NCI-H187 (cell line): Measurements from ENCODE around the gene ETV7.
"Not testable (repeated sequence)": the region's sequence is repeated elsewhere in the genome, so short reads cannot be mapped to it uniquely, and the experiment has no call there.

Experiments used
- DNase-seq, 2 experiments: peaks; one replicate each; lab custom pipeline; 2025; lab: John Stamatoyannopoulos, UW

The ETV7 gene

DNA sequence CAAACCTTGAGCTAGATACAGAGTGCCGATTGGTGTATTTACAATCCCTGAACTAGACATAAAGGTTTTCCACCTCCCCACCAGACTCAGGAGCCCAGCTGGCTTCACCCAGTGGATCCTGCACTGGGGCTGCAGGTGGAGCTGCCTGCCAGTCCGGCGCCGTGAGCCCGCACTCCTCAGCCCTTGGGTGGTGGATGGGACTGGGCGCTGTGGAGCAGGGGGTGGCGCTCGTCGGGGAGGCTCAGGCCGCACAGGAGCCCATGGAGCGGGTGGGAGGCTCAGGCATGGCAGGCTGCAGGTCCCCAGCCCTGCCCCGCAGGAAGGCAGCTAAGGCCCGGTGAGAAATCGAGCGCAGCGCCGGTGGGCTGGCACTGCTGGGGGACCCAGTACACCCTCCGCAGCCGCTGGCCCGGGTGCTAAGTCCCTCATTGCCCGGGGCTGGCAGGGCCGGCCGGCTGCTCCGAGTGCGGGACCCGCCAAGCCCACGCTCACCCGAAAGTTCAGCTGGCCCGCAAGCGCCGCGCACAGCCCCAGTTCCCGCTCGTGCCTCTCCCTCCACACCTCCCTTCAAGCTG, 23.3 kb downstream of the ETV7 start:
- not testable (repeated sequence) for DNase-seq

DNA sequence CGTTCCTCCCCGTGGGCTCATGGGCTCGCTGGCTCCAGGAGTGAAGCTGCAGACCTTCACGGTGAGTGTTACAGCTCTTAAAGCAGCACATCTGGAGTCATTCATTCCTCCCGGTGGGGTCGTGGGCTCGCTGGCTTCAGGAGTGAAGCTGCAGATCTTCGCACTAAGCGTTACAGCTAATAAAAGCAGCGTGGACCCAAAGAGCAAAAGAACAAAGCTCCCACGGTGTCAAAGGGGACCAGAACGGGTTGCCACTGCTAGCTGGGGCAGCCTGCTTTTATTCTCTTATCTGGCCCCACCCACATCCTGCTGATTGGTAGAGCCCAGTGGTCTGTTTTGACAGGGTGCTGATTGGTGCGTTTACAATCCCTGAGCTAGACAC, 24.1 kb downstream of the ETV7 start:
- not testable (repeated sequence) for DNase-seq

DNA sequence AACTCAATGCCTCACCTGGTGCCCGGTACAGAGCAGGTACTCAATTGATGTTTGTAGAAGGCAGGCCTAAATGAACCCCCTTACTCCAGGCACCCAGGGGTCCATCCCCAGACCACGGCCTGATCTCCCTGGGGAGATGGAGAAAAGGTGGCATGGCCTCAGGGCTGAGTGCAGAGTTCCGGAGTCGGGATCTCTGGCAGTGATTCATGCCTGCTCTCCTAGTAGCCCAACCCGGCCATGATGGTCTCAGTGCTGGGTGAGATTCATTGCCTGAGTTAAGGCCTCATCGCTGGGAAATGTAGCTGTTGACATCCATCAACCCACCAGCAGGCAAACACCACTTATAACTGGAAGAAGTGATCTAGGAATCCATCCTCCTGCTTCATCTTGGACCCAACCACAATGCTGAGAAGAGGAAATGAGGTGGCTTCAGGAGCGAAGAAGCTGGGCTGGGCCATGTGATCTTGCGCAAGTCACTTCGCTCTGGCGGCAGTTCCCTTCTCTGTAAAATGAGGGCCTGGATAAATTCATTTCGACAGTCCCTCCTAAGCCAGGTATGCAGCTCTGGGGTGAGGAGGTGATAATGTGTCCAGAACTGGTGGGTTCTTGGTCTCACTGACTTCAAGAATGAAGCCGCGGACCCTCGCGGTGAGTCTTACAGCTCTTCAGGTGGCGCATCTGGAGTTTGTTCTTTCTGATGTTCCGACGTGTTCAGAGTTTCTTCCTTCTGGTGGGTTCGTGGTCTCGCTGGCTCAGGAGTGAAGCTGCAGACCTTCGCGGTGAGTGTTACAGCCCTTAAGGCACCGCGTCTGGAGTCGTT, 24.7 kb downstream of the ETV7 start:
- no peak for DNase-seq

DNA sequence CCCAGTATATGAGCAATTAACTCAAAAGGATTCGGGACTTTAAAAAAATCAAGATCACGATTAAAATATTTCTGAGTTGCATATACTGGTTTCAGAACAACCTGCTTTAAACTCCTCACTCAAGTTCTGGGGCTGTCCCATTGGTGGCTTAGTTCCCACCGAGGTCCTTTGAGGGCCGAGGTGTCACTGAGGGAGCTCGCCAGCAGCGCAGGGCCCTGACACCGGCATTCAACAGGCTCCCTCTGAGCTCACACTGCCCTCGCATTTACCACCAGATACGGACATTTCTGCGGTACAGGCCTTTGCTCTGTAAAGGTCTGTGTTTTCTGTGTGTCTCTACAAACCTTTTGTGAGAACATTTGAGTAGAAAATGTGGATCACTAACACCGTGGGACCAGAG, 26.4 kb downstream of the ETV7 start:
- DNase-seq, result no peak

DNA sequence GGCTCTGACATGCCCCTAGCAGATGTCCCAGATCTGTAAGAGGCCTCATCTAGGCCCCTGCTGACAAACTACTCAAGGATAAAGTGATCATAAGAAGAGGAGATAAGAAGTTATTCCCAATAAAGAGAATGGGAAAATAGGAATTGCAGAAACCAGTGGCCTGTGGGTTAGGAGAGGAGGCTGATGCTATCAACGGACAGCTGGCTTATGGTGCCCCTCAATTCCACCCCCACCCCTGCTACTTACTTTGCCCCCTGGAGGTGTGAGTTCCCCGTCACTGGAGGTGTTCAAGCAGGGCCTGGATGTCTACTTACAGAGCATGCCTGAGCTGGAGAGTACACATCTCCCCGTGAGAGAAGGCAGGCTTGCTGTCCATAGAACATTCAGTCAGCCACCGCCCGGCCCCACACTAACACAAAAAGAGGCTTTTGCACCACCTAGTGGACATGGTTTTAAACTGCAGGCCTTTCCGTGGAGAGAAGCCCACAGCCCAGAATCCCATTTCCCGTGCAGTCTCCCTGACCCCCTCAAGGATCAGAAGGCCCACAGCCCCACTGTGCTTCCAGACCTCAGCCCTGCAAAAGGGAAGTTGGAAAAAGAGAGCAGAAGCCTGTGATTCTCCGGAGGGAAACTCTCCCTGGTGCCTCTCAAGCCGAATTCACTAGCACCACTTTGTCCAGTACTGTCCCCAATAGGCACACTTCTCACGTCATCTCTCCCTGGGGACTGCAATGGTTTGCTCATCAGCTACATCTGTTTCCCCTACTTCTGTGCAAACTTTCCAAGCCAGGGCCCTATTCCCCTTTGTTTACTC, 27.0 kb downstream of the ETV7 start:
- DNase-seq, result peak; percentile 58 to 77

DNA sequence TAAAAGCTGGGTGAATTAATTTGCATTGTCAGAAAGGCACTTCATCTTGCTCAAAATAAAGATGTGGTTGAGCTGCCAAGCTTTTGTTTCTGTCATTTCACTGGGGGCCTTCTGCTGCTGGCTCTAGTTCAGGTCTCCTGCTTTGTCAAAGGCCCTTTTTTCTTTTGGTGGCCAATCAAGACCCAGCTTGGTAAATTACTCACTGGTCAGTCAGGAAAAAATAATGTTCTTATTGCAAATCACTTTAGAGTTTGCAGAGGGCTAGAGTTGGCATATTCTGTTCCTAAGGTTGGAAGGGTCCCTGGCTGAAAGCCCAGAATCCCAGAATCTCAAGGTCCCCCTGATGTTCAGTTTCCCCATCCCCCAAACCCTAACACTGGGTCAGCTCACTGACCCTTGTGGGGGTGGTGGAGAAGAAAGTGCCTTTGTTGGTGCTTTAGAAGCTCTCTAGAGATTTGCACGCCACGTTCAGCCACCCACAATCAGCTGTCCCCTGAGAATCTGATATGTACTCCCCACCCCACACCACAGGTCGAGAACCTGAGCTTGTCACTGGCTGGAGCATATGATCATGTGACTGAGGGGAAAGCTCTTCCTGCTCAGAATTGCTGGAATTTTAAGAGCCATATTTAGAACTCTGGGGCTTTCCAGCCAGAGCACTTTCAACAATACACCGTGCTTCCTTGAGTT, 29.1 kb downstream of the ETV7 start:
- no peak for DNase-seq

DNA sequence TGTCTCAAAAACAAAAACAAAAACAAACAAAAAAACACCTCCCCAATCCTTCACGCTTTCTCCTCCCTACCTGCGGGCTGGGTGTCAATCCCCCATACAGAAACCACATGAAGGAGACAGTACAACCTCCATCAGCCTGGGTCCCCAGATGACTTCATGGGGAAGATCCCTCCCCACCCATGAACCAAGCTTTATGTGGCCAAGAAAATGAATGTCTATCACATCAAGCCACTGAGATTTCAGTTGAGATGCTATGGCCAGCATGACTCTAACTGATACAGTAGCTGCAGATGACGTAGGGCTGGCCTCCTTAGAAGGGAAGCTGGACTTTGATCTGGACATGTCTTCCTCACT, 29.6 kb downstream of the ETV7 start:
- no peak for DNase-seq

DNA sequence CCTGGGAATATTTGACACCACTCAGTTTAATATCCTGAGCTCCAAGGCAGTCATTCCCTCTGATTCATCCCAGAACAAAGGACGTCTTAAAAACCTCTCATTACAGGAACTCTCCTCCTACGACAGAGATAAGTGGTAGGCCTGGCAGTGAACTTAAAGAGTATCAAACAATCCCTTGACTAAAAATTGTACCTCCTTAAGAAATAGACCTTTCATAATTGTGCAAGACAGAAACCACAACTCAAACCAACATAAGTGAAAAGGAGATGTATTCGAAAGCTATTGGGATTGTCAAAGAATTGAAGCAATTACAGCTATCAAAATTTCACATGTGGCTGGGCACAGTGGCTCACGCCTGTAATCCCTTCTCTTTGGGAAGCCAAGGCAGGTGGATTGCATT, 31.6 kb downstream of the ETV7 start:
- DNase-seq, result no peak

DNA sequence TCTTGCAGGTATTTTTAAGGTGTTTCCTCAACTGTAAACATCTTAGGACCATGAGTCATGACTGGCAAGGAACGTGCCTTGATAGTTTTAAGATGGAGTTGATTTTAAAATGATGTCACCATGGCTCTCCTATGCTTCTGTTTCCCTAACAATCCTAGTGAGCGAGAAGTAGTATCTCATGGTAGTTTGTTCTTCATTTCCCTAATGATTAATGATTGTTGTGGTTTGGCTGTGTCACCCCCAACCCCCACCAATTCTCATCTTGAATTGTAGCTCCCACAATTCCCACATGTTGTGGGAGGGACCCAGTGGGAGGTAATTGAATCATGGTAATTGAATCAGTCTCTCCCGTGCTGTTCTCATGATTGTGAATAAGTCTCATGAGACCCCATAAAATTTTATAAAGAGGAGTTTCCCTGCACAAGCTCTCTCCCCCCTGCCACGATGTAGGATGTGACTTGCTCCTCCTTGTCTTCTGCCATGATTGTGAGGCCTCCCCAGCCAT, 34.0 kb downstream of the ETV7 start:
- DNase-seq, result no peak

DNA sequence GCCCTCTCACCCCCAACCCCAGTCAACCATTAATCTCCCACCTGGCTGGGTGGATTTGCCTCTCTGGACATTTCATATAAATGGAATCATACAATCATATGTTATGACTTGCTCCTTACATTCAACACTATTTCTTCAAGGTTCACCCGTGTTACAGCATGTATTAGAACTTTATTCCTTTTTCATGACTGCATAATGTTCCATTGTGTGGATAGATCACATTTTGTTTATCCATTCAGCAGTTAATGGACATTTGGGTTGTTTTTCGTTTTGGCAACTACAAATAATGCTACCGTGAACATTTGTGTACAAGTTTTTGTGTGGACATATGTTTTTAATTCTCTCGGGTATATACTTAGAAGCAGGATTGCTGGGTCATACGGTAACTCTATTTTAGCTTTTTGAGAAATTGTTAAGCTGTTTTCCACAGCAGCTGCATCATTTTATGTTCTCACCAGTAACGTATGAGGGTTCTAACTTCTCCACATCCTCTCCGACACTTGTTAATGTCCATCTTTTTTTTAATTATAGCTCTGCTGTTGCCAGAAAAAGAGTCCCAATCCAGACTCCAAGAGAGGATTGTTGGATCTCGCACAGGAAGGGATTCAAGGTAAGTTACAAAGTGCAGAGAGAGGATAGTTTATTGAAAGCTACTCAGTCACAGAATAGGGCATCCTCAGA, 34.9 kb downstream of the ETV7 start:
- no peak for DNase-seq

DNA sequence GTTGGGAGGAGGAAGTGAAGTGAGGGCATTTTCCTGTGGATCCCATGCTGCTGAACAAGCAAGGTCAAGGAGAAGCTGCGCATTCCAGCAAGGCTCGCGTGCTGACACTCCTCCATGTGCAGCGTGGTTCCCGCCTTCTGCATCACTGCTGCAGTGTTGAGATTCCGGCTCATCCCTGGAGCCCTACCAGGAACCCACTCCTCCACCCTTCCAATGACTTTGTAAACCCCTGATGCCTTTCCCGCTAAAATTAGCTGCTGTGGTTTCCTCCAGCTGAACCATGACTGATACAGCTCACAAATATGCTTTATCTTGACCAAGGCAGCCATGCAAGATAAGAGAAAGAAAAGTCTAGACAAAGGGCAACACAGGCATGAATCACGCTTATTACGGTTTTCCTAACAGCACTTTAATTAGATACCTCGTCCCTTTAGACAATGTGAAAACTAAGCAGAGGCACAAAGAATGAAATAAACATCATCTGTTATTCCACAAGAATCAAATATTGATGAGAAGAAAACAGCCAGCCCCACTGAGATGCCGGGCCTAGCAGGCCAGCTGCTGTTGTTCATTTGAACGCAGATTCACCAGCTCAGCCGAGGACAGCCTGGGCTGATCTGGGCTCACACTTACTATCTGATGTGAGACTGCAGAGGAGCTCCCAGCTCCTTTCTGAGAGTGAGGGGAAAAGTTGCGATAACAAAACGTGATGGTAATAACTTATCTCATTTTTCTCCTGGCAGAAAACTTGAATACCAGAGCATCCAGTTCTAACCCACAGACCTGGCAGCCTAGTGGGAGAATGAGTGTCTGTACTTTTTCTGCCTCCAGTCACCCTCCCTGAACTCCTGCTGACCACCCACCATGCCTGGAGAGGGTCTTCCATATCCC, 36.5 kb downstream of the ETV7 start:
- no peak for DNase-seq

DNA sequence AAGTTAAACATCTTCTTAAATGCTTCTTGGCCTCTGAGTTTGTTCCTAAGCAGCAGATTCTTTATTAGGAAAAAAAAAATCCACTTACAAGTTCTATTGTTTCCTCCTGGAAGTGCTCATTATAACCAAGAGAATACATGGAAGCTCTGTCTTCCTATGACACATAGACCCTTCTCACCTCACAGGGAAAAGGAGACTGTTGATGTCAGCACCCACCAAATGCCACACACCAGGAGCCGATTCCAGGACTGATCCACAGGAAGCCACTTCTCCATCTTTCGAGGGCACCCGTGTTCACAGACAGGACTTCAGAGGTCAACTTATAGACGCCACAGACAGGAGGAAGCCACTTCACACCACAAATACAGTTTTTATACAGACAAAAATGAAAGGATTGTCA, 37.4 kb downstream of the ETV7 start:
- DNase-seq, result no peak

DNA sequence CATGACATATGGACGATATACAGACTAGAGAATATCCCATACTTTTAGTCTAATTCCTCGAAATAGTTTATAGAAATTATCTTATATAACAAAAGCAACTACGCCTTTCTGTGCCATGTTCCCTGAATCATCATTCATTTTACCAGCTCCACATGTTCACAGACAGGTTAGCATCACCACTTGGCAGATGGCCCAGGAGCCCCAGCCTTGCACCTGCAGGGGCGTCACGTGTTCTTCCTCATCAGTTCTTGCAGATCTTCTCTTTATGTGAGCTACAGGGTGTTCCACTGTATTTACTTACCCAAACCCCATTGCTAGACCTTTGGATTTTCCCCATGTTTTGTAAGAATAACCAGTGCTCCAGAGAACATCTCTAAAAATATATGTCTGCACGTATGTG, 38.2 kb downstream of the ETV7 start:
- DNase-seq, result peak; percentile 68 to 69

DNA sequence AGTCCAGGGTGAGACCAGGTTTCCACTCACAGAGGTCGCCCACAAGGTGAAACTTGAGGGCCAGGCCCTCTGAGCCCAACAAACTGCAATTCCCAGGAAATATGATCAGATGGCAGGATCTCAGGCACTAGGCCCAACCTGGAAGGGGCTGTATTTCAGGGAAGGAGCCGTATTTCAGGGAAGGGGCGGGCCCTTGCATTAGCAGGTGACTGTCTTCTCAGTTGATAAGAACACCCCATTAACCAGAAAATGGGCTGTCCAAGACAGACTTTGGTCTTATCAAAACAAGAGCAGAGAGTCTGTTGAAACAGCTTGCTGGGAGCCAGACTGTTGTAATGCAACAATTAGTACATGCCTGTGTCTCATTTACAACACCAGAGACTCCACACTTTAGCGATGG, 39.8 kb downstream of the ETV7 start:
- no peak for DNase-seq

DNA sequence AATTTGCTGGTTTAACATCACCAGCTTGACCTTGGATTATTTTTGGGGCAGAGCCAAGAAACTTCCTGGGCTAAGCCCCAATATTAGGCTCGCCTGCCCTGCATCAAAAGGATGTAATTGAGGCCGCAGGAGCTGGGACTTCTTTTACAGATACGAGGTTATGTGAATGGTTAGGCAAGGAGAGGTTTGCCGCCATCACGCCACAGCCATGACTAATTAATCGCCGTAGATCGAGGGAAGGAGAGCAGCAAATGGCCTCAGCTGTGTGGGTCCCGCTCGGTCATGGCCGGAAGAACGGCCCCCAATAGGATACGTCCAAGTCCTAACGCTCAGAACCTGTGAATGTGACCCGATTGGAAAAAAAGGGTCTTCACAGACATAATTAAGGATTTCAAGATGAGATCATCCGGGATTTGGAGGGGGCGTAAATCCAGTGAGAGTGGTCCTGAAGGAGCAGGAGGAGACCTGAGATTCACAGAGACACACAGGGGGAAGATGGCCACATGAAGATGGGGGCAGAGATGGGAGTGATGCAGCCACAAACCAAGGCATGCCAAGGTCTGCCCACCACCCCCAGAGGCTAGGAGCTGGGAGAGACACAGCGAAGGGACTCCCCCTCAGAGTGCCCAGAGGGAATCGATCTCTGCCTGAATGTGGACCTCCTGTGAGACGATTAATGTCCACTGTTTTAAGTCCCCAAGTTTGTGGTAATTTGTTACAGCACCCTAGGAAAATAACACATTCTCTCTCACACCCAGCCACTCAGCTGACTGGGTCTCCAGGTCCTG, 40.8 kb downstream of the ETV7 start:
- DNase-seq, result no peak

DNA sequence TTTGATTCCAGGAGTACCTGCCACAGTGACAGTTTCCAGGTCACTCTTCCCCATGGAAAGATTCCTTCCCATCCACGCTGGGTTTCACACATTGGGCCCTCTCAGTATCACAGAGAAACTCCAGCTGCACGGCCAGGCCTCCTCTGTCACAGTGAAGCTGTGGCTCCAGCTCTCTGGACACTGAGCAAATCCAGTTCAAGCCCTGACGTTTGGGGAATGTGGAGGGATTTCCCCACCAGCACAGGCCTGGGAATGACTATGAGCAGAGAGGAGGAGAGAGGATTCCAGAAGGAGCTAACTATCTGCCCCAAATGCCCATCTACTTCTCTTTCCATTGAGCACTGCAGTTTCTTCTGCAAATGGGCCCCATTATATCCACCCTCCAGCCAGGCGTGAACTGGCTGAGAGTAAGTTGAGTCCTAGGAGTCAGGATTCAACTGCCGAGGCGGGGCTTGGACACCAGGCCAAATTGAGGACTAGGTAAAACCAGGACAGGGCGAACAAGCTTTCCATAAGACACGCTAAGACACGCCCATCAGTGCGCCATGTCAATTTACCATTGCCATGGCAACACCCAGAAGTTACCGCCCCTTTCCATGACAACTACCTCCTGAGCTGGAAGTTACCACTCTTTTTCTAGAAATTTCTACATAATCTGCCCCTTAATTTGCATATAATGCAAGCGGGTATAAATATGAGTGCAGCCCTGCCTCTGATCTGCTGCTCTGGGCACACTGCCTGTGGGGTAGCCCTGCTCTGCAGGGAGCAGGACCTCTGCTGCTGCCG, 41.6 kb downstream of the ETV7 start:
- no peak for DNase-seq

DNA sequence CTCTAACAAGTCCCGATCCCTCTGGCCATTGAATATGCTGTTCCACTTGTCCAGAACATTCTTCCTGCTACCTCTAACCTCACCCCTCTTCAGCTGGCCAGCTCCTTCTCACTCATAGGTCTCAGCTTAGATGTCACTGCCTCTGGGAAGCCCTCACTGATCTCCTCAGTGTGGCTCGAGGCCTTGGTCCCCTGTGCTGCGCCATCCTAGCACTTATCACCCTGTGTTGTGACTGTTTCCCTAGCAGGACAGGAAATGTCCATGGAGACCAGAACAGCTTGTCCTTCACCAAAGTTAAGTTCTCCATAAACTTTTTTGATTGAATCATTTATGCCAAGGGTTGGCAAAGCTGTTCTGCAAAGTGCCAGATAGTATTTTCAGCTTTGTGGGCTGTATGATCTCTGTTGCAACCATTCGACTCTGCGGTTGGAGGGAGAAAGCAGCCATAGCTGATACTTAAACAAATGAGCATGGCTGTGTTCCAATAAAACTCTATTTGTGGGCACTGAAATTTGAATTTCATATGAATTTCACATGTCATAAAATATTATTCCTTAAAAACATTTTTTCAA, 44.3 kb downstream of the ETV7 start:
- DNase-seq, result no peak

DNA sequence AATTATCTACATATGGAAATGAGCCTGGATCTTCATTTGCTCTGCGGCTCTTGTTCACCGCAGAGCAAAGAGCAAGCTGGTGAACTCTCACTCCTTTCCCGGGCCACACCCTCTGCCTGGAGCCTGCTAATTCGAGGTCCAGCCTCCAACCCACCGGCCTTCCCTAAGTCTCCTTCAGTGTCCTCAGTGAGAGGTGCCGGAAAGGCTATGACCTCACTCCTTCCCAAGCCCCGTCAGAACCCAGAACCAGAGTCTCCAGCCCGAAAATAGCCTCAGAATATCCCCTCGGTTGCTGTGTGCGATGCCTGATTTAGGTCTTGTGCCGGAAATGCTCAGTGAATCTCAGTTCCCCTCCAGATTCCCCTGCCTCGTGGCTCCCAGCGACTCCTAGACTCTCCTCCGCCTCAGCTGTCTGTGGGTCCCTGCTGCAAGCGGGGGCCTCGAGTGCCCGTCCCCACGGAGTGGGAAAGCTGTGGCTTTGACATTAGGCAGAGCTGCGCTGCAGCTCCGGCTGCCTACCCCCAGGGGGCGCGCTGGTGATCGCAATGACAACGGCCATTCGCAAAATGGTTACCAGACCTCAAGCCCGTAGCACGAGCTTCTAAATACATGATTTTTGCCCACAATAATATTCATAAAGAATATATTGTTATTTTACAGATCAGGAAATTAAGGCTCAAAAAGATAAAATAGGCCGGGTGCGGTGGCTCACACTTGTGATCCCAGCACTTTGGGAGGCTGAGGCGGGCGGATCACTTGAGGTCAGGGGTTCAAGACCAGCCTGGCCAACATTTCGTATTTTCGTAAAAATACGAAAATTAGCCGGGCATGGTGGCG, 46.6 kb downstream of the ETV7 start:
- peak in 1 of 2 experiments; percentile 21 for DNase-seq
